HG02943 (cell line): ENCODE data around the gene MZF1.
A peak's percentile ranks its signal among the peaks of the same experiment; 100 is the strongest.

Experiments used
- ATAC-seq: cut with Tn5 transposase; IDR thresholded peaks from one replicate; pipeline ENCODE4 v1.9.1; 2021; ENCODE audit warnings: mild to moderate bottlenecking, low read depth, moderate library complexity; ENCODE audit not compliant: unreplicated experiment

The MZF1 gene

DNA sequence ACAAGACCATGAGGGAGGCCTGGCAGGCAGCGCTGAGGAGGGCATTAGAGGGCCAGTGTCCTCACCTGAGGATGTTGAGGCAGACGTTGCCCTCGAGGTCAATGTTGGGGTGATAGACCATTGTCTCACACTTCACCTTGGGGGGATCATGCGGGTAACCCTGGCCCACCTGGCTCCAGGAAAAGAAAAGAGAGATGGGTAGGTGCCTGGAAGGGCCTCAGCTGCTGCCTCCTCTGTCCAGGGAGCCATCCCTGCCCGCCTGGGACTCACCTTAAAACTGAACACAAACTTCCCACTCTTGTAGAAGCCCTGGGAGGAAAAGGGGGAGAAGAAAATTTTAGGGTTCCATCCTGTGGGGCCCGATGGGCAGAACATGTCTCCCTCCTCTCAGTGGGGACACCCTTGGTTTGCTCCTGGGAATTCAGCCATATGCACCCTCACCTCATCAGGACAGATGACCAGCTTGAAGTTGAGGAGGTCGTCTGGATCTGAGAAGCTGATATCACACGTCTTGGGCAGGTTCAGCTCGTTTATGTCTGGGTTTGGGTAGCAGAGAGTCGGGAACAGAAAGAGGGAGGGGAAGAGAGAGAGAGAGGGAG, 16.4 kb downstream of the MZF1 start:
- no peak for ATAC-seq

DNA sequence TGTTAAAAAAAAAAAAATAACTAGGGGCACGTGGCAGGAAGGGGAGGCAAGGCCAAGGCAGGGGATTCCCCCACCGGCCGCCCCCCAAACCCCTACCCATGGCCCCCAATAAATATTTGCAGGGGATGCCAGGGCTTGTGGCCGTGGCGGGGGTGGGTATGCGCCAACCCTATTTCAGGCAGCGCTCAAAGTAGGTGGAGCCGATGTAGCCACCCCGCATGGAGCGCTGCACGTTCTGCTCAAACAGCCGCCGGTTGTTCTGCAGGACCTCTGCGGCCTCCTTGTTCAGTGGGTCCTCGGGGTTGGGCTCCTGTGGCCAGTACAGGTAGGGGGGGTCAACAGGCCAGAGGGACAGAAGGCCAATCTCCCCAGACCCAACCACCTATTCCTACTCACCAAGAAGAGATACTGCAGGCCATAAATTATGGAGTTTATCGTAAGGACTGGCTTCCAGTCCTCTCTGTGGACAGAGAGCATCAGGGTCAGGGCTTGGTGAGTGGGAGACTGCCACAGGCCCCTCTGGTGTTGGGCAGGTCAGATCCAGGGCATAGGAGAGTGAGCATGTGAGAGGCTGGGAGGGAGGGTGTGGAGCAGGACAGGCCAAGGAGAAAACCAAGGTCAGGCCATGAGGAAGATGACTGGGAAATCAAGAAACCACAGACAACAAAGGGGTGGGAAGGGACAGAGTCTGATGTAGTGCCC, 17.1 kb downstream of the MZF1 start:
- no peak for ATAC-seq

DNA sequence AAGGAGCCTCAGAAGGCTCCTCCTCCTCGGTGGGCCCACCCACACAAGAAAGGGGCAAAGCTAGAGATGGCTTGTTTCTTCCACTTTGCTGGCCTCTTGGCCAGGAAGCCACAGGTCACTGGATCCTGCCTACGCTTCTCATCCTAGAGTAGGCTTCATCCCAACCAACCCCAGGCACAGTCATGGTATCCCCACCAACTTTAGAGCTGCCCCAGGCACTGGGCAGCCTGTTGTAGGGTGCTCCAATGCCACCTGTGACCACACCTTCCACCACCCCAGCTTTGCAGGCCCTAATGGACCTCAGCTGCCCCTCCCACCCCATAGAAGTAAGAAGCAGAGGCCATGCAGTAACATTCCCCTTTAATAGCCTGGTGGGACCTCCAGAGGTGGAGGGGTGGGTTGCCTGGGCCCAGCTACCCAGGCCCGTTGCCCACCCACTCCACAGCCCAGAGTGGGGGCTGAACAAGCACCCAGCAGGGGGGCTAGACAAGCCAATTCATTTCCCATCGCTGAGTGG, 17.7 kb downstream of the MZF1 start:
- ATAC-seq = no peak

DNA sequence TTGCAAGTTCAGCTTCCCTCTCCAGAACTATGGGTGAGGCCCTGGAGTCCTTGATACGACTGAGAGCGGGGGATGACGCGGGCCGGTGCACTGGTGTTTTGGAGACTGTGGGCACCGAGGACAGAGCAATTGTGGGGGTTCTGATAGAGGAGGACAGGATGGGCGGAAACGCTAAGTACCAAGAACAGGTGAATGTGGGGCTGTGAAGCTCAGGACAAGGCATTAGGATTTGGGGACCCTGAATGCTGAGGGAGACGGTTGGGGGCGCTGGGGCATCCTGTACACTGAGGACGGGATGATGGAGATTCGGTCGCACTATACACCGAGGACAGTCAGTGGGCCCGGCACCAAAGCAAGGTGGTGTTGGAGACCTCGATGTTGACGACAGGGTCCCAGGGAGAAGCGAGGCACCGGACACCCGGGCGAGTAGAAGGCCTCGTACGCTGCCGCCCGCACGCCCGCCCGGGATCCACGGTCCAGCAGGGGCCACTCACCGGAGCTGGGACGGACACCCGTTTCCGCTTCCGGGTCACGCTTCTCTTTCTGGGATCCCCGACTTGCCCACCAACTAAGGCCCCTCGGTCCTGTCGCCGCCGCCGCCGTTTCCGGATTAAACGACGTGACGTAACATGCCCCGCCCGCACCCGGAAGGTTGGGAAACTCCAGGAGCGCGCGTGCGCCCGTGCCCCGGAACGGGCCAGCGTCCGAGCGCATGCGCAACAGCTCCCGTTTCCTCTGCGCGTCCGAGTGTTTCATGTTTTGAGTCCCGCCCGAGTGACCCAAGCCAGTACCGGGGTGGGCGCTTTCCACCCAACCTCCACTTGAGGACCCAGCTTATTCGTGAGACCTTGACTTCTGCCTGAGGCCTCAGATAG, 18.4 kb downstream of the MZF1 start, which contains the start of gene CHMP2A:
TSS of gene CHMP2A (minus strand) at position 612 of the 875 bp plus-strand sequence. CDS start 893 bp downstream, outside the sequence.
- no peak for ATAC-seq

DNA sequence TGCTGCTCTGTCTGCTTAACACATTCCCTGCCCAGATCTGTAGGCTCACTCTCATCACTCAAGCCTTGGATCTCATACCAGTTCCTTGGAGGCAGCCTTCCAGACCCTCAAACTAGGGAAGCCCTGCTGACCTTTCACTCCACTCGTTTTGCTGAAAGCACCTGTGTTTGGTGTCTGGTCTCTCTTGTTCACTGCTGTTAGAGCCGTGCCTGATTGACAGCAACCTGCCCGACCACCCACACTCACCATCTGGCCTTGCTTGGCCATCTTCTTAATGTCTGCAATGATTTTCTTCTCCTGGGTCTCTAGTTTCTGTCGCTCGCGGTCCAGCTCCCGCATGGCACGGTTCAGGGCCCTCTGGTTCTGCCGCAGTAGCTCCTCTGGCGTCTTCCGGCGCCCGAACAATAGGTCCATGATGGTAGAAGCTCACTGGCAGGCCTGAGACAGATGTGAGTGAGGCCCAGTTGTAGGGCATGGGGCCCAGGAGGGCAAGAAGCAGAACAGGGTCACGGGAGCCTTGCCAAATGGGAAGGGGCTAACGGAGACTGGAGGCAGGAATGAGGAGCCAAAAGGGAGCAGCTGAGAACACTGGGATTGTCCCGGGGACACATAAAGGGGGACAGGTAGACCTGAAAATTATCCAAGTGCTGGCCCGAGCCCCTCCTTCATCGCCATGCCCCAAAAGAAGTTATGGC, 19.2 kb downstream of the MZF1 start:
- ATAC-seq = no peak

DNA sequence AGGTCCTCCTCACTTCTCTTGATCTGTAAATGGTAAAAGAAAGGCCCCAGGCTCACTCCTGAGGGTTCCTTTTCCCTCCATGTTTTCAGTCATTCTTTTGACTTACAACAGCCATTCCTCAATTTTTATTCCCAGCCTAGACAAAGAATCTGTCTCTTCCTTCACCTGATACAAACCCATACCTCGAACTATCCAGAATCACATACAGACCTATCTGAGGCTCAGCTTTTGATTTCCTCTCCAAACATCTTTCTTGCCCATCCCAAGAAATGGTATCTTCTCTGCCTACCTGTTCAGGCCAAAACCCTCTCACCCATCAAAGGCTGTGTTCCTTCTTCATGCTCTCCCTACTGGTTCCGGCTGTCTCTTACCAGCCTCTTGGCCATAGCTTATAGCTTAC, 20.5 kb downstream of the MZF1 start:
- ATAC-seq = no peak

DNA sequence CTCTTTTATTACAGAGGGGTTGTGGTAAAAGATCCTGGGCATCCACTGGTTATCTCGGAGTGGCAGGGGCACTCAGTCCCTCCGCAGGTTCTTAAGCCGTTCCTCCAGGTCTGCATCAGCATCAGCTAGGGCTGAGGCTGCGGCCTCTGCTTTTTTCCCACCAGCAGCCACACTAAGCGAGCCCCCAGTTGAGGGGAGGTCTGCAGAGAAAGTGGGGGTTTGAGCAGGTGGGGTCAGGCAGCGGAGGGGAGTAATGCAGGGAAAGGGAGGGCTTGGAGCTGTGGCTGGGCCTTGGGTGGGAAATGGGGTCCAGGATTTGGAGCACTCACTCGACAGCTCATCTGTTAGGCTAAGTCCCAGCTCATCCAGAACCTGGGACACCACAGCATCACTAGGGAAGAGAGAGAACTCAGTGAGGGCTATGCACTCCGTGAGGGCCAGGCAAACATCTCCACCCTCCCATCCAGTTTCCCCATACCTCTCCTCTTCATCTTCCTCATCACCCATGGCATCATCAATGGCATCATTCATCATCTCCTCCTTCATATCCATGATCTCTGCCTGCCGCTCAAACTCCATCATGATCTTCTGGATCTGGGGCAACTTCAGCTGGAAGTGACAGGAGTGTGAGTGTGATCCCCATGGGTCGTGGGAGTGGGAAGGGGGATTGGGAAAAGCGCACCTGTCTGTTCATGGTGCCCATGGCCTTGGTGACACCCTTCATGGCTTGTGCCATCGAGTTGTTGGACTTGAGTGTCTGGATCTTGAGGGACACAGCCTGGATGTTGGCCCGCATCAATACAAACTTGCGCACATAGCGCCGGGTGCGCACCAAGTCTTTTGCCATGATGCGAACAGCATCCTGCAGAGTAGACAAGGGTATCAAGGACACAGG, 21.3 kb downstream of the MZF1 start:
- ATAC-seq = no peak

DNA sequence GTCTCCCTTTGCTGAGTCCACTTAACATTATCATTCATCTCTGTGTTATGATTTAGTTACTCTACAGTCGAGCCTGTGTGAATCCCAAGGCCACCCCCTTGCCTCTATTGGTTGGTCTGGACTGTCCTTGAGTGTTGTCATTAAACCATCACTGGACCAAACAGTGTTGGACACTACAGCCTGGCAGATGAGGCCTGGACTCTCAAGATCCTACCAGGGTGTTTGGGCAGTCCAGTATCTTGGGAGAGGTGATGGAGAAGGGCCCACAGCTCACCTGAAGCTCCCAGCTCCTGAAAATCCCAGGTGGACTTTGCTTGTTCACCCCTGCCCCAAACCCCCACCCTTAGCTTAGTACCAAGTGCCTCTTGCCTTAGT, 22.0 kb downstream of the MZF1 start:
- ATAC-seq = no peak

DNA sequence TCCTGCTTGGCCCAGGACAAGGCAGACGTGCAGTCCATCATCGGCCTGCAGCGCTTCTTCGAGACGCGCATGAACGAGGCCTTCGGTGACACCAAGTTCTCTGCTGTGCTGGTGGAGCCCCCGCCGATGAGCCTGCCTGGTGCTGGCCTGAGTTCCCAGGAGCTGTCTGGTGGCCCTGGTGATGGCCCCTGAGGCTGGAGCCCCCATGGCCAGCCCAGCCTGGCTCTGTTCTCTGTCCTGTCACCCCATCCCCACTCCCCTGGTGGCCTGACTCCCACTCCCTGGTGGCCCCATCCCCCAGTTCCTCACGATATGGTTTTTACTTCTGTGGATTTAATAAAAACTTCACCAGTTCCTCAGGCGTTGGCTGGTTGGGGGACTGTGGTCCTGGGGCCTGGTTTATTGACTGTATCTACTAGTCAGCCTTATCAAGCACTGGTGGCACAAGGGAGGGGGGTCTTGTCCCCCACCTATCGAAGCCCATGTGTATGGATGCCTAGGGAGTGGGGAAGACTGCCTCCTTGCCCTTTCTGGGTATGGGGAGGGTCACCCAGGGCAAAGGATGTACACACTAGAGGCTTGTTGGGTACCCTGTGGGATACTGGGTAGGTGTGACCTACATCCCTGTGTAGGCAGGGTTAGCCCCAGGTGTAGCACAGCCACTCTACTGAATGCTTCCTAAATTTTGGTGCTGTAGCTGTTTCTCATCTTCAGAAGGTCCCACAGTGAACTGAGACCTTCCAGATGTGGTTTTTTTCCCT, 22.6 kb downstream of the MZF1 start:
- ATAC-seq = no peak

DNA sequence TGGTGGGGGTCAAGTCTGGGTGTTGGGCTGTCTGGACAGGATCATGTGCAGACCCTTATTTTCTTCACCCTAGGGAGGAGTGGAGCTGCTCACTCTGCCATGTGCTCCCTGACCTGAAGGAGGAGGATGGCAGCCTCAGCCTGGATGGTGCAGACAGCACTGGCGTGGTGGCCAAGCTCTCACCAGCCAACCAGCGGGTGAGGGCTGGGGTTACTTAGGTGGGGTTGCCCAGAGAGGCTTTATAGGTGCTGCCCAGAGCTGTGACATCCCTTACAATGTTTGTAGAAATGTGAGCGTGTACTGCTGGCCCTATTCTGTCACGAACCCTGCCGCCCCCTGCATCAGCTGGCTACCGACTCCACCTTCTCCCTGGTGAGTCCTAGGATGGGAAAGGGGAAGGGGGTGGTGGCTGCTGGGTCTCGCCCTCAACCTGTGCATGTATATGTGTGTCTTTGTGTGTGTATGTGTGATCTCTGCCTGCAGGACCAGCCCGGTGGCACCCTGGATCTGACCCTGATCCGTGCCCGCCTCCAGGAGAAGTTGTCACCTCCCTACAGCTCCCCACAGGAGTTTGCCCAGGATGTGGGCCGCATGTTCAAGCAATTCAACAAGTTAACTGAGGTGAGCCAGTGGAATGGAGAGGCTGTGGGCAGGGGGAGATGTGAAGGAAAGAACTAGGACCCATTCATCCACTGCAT, 23.3 kb downstream of the MZF1 start:
- no peak for ATAC-seq

DNA sequence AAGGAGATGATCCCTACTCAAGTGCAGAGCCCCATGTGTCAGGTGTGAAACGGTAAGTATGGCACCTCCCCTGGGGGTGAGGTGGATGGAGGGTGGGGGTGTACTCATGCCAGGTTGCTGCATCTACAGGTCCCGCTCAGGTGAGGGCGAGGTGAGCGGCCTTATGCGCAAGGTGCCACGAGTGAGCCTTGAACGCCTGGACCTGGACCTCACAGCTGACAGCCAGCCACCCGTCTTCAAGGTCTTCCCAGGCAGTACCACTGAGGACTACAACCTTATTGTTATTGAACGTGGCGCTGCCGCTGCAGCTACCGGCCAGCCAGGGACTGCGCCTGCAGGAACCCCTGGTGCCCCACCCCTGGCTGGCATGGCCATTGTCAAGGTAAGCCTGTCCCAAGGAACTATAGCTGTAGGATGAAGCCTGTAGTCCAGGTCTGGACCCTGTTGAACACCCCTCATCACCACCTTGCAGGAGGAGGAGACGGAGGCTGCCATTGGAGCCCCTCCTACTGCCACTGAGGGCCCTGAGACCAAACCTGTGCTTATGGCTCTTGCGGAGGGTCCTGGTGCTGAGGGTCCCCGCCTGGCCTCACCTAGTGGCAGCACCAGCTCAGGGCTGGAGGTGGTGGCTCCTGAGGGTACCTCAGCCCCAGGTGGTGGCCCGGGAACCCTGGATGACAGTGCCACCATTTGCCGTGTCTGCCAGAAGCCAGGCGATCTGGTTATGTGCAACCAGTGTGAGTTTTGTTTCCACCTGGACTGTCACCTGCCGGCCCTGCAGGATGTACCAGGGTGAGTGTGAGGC, 24.1 kb downstream of the MZF1 start:
- ATAC-seq = no peak

DNA sequence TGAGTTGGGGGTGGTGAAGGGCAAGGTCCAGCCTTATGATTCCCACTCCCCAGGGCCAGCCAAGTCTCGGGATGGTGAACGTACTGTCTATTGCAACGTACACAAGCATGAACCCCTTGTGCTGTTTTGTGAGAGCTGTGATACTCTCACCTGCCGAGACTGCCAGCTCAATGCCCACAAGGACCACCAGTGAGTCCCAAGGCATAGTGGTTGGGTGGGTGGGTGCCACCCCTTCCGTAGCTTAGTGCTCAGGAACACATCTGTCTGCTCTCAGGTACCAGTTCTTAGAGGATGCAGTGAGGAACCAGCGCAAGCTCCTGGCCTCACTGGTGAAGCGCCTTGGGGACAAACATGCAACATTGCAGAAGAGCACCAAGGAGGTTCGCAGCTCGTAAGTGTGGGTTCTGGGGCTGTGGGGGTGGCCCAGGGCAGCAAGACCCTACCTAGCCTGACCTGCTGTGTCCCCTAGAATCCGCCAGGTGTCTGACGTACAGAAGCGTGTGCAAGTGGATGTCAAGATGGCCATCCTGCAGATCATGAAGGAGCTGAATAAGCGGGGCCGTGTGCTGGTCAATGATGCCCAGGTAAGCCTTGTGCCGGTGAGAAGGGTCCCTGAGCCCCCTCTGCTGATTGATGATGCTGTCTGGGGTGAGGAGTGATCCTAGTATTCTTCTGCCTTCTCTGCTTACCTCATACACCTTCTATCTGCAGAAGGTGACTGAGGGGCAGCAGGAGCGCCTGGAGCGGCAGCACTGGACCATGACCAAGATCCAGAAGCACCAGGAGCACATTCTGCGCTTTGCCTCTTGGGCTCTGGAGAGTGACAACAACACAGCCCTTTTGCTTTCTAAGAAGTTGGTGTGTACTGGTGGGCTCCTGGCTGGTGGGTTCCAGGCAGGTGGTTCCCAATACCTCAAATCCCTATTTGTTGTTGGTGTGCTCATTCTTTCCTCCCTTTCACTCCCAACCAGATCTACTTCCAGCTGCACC, 25.5 kb downstream of the MZF1 start:
- no peak for ATAC-seq

DNA sequence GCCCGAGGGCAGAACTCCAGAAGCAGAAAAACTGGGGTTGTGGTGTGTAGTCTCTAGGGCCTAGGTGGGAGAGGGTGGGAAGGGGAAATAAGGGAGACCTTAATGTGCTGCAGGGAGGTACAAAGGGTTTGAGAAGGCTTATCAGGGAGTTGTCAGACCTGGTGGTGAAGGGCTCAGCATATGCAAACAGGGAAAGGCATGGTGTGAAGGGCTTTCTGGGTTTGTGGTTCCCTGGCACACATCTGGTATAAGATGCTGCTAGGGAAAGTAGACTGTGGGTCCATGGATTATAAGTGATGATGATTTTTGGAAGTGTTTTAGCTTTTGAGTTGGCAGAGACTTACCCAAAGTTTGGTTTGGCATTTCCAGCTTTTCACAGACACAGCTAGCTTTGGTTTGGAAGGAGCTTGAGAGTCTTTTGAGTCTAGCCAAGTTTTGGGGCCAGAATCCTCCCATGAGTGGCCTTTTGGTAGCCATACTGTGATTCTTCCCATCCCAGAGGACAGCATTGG, 27.1 kb downstream of the MZF1 start:
- ATAC-seq = no peak

DNA sequence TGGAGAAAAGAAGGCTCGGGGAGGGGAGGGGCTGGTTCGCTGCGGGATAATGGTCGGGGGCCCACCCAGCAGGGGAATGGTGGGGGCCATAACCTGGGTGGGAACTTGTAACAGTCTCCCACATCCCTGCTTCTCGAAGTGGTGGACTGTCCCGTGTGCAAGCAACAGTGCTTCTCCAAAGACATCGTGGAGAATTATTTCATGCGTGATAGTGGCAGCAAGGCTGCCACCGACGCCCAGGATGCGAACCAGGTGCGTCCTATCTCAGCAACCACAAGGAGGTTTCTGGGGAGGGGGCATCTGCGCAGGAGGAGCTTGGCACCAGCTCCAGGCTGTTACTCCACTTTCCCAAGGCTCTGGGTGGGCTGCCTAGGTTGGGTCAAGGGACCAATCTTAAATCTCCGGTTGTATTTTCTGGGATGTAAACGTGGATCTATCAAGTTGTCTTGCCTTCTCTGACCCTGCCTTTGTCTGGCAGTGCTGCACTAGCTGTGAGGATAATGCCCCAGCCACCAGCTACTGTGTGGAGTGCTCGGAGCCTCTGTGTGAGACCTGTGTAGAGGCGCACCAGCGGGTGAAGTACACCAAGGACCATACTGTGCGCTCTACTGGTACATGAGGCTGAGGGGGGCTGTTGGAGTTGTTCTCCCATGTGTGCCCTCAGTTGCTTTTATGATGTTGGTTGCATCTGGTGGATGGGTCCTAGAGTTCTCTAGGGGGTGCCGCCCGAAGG, 27.7 kb downstream of the MZF1 start:
- no peak for ATAC-seq

DNA sequence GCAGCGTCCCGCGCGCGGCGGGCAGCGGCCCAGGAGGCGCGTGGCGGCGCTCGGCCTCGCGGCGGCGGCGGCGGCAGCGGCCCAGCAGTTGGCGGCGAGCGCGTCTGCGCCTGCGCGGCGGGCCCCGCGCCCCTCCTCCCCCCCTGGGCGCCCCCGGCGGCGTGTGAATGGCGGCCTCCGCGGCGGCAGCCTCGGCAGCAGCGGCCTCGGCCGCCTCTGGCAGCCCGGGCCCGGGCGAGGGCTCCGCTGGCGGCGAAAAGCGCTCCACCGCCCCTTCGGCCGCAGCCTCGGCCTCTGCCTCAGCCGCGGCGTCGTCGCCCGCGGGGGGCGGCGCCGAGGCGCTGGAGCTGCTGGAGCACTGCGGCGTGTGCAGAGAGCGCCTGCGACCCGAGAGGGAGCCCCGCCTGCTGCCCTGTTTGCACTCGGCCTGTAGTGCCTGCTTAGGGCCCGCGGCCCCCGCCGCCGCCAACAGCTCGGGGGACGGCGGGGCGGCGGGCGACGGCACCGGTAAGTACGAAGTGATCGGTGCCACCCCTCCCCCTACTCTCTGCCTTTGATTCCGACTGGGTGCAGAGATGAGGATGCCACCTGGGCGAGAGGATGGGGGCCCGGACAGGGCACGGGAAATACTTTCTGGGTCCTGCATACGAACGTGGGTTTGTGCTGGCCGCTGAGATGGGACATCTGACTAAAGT, 28.4 kb downstream of the MZF1 start:
- peak; percentile 51 for ATAC-seq
